Hematopoietic multipotent progenitor cell (in vitro differentiated cells): ENCODE results near the gene RASSF7. TPM values are rescaled to one million over a fixed set of nuclear protein-coding genes. Genes with fewer than 3 reads are reported as not detected.

Experiments
- DNase-seq, 3 donors: peaks; one replicate each; pipeline ENCODE4 v3.0.0-alpha.2; 2011 to 2015; ENCODE audit warnings: low read depth in 2 of 3, low spot score in 2 of 3
- total RNA-seq: library from RNA; depleted of rRNA; stranded (reverse); fragments of >200 nt; gene quantifications from one replicate; pipeline ENCODE4 v1.2.3, GENCODE V29; 2012

RASSF7 gene
- total RNA-seq, 1 donor = 30.2 TPM

DNA sequence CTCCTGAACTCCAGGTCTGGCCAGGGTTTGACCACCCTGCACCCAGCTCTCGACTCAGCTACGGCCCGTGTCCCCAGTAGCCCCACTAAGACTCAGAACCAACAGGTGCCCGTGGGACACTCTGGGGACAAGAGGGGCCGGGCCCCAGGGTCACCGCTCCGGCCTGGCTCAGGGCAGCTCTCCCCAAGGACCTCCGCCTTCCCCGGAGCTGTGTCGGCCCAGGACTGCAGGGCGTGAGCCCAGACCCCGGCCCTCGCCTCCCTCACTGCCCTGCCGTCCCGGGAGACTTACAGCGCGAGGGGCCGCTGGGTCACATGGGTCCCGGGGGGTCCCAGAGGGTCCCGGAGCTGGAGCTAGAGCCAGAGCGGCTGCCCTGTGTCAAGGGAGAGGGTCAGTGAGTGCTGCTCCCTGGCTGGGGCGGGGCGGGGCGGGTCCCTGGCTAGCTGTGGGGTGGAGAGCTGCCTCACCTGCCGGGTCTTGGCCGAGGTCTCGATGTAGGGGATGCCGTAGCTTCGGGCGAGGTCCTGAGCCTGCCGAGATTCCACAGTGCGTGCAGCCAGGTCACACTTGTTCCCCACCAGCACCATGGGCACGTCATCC, 27.7 kb upstream of the RASSF7 start:
- no peak for DNase-seq

DNA sequence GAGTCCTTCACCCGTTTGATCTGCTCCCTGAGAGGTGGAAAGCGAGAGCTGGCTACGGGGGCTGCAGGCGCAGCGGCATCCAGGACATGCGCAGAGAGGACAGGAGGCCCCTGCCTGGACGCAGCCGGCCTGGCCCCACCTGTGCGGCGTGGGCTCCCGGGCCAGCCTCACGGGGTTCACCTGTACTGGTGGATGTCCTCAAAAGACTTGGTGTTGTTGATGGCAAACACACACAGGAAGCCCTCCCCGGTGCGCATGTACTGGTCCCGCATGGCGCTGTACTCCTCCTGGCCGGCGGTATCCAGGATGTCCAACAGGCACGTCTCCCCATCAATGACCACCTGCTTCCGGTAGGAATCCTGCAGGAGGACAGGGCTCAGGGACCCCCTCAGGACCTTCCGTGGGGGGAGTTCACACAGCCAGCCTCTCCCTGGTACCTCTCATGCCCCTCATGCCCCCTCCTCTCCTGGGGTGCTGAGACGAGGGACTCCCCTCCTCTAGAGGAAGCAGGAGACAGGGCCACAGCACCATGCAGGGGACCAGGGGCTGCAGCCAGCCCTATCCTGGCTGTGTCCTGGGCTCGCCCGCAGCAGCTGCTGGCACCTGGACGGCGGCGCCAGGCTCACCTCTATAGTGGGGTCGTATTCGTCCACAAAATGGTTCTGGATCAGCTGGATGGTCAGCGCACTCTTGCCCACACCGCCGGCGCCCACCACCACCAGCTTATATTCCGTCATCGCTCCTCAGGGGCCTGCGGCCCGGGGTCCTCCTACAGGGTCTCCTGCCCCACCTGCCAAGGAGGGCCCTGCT, 27.0 kb upstream of the RASSF7 start:
- DNase-seq = no peak

DNA sequence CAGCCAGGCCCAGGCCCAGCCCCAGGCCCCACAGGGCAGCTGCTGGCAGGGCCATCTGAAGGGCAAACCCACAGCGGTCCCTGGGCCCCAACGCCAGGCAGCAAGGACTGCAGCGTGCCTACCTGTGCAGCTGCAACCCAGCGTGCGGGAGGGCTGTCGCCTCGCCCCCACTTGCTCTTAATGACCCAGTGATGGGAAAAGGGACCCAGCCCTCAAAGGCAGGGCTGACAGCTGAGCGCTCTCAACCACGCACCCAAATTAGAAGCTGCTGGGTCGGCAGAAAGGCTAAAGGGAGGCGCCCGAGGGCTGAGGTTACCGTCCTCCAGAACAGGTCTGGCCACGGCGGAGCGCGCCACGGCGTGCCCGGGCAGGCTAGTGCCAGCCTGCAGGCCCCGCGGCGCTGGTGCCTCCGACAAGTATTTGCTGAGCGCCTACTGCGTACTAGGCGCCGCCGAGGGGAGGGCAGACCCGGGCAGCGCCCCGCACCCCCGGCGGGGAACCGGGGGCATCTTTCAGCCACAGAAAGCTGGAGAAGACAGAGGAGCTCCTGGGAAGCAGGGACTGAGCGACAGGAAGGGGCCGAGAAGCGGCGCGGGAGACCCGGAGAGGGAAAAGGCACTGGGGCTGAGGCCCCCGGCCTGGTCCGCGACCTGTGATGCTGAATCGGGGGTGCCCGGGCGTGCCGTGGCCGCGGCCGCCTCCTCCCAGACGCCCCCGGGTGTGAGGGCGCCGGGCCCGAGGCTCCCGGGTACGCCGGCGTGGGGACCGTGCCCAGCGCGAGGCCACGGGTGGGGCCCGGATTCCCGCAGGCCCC, 26.2 kb upstream of the RASSF7 start:
- no peak for DNase-seq

DNA sequence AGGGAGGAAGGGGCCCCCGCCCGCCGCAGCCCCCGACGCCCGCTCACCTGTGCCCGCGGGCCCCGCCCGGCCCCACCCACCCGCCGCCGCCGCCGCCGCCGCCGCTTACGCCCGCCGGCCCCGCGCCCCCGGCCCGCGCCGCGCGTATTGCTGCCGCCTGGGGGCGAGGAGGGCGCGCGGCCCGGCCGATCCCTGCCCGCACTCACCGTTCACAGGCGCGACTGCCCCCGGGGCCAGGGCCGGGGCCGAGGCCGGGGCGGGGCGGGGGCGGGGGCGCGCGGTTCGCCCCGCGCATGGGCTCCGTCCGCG, 25.6 kb upstream of the RASSF7 start:
- no peak for DNase-seq

DNA sequence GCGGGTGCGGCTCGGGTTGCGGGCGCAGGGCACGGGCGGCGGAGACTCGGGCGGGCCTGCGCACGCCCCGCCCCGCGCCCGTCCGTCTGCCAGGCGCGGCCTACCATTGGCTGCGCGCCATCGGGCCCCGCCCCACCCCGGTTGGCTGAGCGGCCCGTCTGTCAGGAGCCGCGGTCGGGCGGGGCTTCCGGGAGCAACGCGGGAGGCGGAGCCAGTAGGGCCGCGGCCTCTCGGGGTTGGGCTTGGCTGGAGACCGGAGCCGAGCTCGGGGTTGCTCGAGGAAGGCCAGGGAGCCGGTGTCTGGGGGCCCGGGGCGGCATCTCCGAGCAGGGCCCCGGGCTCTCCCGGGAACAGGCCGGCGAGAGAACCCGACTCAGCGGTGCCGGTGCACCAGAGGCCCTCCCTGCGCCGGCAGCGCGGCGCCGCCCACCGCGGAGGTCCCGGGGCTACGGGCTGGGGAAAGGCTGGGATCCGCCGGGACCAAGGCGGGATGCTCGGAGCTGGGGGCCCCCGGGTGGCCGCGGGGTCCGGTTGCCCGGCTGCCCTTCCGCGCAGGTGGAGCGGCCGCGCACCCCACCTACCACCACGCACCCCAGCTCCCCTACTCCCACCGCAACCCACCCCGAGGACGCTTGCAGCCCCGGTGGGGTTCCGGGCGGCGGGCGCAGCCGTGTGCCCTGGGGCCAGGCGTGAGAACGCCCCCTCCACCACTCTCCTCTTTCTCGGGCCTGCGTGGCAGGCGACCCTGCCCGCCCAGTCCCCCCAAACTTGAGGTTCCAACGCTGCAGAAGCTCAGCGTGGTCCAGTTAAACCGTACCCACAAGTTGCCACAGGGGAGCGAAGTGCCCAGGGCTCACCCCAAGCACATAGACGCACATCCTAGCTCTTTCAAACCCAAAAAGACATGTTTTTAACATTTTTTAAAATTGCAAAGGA, 25.0 kb upstream of the RASSF7 start, which contains the start of gene HRAS:
HRAS (minus strand) TSS at position 58 of the 936 bp plus-strand sequence.
- peak; percentile 86 to 96 (median 94) for DNase-seq

DNA sequence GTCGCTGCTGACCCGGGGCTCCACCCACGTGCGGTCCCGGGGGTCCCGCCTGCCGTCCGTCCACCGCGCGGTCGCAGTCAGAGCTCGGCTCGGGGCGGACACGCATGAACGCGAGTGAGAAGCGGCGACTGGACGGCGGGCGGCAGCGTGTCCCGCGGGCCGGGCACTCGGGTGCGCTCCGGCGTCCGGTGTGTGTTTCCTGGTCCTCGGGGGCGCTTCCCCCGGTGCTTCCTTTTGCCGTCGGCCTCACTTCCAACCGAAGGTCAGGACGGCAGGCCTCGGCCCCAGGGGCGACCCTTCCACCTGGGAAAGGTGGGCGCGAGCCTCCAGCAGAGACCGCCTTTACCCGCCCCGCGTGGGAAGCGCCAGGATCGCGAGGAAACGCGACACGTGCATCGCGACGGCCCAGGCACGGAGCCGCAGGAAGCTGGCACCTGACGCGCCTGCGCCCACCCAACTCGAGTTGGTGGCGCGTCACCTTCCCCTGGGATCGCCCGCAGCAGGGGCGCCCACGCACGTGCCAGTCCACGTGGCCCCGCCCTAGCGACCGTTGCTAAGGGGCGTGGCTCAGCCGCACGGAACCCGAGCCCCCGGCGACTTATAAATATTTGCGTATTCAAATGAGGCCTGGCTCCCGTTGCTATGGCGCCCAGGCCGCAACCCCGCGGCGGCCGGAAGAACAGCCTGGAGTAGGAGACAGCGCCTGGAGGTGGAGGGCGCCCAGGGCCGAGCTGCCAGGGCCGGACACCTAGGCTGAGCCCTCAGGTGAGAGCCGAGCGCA, 23.7 kb upstream of the RASSF7 start, which contains the start of gene LRRC56:
LRRC56 (plus strand) TSS at position 687 of the 781 bp plus-strand sequence. CDS start 3,158 bp downstream, outside the sequence.
- DNase-seq = peak; percentile 86 to 92 (median 90)

DNA sequence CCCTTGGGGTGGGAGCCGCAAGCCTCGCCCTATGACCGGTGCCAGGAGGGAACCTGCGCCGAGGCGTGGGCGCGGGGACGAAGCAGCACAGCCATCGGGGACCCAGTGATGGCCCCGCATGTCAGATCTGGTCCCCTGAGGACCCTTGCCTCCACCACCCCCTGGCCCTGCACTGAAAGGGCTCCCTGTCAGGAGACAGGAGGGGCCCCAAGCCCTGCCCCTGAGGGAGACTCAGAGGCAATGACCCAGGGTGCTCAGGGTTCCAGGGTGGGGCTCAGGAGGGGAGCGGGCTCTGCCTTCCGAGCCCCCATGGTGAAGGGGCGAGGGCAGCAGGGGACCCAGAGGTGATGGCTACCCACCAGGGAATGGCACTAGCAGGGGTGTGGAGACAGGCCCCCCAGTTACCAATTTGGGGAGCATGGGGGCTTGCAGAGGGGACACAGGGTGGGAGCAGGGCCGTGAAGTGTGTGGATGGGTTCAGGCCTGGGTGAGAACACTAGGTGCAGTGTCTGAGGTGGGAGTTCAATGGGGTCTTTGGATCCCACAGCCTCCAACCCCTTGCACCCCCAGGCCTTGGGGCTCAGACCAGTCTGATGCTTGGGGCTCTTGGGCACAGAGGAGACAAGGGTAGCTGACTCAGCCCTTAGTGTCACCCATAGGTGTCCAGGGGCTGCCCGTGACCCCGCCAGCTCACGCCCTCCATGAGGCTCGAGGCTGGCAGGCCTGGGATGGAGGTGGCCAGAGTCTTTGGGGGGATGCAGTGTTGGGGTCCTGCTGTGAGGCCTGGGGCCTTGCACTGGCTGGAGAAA, 22.9 kb upstream of the RASSF7 start:
- no peak for DNase-seq

DNA sequence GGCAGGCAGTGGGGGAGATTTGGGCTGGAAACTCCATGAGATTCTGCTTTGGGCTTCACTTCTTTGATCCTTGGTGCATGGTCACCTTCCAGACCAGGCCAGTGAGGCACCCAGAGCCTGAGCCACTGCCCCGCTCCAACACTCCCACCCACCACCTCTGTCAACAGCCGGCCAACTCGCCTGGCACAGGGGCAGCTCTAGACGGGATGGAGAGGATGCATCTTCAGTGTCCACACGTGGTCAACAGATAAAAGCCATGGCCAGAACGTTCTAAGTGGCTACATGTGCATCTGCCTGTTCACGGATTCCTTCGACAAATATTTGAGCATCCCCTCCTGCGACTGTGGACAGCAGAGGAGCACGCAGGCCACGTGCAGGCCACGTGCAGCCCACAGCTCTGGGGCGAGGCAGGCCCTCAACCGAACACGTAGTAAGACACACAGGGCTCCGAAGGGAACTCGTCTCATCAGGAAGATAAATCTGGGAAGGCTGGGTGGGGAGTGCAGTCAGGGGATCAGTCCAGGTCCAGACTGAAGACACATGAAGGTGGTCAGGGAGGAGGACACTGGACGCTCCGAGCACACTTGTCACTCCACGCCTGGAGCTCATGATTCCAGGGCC, 22.2 kb upstream of the RASSF7 start:
- DNase-seq = no peak

DNA sequence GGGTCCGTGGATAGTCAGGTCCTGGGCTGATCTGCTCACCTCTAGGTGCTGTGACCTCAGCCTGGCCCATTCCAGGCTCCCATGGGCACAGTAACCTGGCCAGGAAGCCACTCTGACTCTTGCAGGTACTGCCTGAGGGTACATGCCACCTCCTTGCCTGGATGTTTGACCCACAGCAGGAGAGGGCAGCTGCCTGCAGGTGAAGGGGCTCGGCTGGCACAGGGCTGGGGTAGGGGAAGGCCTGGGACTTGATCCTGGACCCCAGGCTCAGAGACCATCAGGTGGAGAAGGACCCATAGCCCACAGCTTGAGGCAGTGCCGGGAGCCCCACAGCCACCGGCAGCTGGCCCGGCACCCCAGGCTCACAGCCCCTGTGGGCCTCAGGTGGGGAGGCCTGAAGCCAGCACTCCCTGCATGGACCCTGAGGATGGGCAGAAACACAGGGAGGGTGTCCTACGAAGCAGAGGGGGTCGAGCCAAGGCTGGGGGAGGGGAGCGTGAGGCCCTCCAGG, 20.7 kb upstream of the RASSF7 start:
- DNase-seq = no peak

DNA sequence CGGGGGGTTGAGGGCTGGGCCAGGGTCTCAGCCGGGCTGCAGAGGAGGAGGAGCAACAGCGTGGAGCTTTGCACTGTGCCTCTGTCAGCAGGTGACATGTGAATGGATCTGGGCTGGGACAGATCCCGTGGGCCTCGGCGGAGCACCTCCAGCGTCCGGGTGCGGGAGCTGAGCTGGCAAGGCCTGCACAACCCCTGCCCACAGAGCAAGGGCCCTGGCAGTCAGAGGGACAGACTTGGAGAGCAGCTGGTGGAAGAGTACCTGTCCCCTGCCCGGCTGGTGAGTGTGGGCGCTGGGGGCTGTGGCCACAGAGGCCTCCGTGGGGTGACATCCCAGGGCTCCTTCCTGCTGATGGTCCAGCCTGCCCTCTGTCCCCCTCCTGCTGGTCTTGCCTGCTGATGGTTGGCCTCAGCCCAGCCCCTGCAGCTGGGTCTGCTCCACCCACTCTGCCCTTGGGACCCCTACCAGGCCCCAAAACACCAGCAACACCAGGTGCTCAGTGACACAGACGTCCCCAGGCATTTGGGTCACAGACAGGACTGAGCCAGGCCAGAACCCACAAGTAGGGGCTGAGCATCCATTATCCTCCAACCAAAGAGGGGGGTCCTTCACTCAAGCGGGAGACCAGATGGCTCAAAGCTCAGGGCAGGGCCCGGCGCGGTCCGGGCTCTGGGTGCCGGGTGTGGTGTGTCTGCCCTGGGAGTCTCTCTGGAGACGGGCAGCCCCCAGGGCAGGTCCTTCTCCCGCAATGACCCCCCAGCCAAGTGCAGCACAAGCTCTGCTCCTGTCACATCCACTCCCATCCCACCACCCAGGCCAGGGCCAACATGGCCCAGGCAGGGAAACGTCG, 20.0 kb upstream of the RASSF7 start:
- no peak for DNase-seq

DNA sequence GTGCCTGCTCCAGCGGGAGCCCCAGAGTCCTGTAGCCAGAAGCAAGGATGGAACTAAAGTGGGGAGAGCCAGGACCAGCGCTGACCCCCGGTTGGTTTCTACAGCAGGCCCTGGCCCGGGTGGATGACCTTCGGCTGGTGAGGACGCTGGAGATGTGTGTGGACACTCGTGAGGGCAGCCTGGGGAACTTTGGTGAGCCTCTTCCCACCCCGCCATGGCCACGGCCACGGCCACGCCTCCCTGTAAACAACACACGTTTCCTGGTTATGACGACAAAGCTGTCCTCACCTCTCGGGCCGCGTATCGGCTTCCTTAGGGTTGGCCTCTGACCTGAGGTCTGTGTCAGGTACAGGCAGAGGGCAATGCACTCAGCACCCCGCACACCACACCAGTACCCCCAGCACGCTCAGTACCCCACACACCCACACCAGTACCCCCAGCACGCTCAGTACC, 19.3 kb upstream of the RASSF7 start:
- DNase-seq = no peak

DNA sequence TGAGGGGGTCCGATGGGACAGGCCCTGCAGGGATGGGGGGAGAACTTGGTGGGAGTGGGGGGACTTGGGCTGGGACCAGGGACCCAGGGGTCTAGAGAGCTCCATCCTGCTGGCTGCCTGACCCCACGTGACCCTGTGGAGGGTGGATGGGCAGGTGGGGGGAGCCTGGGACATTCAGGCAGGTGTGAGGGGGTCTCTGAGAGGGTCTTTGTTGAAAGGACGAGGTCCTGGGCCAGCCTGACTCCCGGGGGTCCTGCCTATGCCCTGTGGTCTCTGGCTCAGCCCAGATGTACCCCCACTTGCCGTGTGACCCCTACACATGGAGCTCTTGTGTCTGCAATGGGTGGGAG, 16.0 kb upstream of the RASSF7 start:
- DNase-seq = no peak

DNA sequence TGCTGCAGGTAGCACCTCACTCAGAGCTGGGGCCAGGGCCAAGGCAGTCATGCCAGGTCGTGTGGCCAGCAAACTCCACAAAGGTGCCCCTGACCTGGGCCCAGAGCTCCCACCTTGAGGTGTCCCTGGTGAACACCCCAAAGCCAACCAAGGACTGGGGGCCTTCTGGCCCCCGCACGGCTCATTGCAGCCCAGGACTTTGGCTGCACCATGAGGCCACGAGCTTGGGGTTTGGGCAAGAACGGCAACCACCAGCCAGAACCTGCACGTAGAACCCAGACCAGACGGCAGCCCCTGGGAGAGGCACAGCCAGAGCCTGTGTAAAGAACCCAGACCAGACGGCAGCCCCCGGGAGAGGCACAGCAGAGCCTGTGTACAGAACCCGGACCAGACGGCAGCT, 15.6 kb upstream of the RASSF7 start:
- no peak for DNase-seq

DNA sequence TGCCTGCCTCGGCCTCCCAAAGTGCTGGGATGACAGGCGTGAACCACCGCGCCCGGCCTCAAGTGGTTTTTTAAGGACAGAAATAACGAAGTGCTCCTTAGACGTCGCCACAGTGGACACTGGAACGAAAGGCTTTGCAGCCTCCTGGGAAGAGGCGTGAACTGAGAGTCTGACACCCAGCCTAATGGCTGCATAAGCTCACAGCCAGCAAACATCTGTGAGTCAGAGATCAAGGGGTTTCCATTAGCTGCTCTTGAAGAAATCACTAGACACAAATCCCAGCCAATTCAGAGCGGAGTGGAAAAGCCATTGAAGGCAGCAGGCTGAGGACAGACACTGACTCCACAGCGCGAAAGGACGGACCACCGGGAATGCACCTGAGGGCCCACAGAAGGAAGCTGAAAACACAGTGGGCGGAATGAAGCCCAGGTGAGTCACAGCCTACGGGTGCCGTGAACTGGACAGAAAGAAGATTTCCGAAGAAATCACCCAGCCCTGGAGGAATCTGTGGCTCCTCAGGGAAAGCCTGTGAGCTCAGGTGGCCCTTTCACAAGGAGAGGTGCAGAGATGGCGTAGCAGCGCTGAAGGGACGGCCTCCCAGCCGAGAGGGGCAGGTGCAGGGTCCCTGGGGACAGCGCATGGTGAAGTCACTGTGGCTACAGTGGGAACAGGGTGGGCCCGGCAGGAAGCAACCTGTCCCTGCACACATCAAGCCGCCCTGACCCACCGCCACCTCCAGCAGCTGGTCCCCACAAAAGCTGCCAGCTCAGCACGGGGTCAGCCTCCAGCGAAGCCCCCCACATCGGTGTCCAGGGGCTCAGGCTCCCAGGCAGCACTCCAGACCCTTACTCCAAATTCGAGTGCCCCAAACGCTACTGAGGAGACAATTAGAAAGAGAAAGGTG, 11.8 kb upstream of the RASSF7 start:
- no peak for DNase-seq

DNA sequence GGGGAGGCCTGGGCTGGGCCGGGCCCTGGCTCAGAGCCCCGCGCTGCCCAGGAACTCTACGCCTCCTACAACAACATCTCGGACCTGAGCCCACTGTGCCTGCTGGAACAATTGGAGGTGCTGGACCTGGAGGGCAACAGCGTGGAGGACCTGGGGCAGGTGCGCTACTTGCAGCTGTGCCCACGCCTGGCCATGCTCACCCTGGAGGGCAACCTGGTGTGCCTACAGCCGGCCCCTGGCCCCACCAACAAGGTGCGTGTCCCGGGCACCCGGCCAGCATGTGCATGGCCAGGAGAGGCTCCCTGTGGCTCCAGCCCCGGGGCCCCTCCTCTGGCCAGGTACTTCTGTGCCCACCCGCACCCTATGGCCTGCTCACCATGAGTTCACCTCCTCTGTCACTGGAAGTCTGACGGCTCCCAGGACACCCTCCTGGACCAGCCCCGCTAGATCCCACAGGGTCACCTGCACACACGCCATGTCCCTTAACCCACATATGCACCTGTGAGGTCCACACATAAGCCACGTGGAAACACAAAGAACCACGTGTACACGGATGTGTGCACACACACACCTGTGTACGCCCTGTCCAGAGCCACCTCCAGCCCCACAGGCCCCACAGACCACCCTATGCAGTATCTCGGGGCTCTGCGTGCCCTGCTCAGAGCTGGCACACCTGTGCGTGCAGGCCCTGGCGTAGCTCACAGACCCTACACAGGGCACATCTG, 10.6 kb upstream of the RASSF7 start:
- no peak for DNase-seq

DNA sequence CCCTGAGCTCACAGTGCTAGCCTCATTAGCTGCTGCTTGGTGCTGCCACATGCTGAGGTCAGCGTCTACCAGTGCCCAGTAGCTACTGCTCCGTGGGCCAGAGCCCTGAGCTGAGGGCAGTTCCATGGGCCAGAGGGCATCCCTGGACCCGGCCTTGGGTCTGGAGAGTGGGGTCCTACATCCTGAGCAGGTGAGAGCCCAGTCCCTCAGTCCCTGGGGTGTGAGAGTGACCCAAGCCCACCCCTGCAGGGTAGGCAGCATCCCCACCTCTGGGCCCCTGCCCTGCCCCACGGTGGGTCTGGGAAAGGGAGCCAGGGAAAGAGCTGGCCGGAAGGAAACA, 10.1 kb upstream of the RASSF7 start:
- no peak for DNase-seq
